Purkinje cell (primary cell): ENCODE results near the gene SPON1. TPM values are rescaled to one million over a fixed set of nuclear protein-coding genes. Genes with fewer than 3 reads are reported as not detected.

Experiments used
- polyA plus RNA-seq: library from polyadenylated mRNA; unstranded; fragments of >200 nt; fragmentation: Nextera tagmentation; gene quantifications from 2 replicates; pipeline ENCODE4 v1.2.1, GENCODE V29; 2014

The SPON1 gene
- 4.3 and 5.0 TPM in 2 replicates for polyA plus RNA-seq

GRCh38 chr11:13962562-13963168 lies at the start of gene SPON1:
Gene SPON1, plus strand, starts transcription at chr11:13962723. Its CDS starts 182 bp downstream, at chr11:13962905.

